ENCODE results near the gene HHAT.

DNA sequence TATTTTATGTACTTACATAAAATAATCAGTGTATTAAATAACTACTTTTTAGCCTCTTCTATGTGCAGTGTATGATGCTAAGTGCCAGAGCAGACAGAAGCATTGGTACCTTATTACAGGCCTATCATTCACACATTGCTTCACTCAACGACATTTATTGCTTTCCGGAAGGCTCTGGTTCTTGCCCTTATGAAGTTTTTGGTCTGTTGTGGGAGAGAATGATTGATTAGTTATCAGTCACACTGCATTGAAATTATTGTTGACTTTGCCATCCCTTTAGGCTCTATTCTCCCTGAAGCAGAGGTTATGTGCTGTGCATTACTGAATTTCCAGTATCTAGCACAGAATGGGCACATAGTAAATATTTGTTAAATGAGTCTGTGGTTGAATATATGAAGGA, 178.0 kb downstream of the HHAT start:
- TF ChIP-seq EZH2phosphoT487 (IDR thresholded peaks at IDR 0.05; ENCODE audit: insufficient read depth, low read depth) (no peak), EZH2 (IDR thresholded peaks at IDR 0.05; ENCODE audit: insufficient read depth, poor library complexity, severe bottlenecking) (no peak)

All from GM23248 (cell line).